Ascending aorta (tissue), 2 donors: ENCODE data around the gene BANF1. TPM values are rescaled to one million over a fixed set of nuclear protein-coding genes. Genes with fewer than 3 reads are reported as not detected.
A peak's percentile ranks its signal among the peaks of the same experiment; 100 is the strongest.

ENCODE experiments used
- DNase-seq, 2 donors: peaks; one replicate each; pipeline ENCODE4 v3.0.0-alpha.2; 2019; ENCODE audit warnings: low spot score in 2 of 2
- H3K27ac ChIP-seq, 2 donors: fragments of 200-600 bp; sonication (generic); one replicate each; pipeline ENCODE4 v1.5.1; 2016 to 2017; ENCODE audit warnings: mild to moderate bottlenecking in 1 of 2
- H3K27me3 ChIP-seq: fragments of 200-600 bp; sonication (generic); one replicate; pipeline ENCODE4 v1.5.1; 2017
- H3K36me3 ChIP-seq, 2 donors: fragments of 200-600 bp; sonication (generic); one replicate each; pipeline ENCODE4 v1.5.1; 2016
- H3K4me1 ChIP-seq, 2 donors: fragments of 200-600 bp; sonication (generic); one replicate each; pipeline ENCODE4 v1.5.1; 2016 to 2017; ENCODE audit warnings: mild to moderate bottlenecking in 1 of 2
- H3K4me3 ChIP-seq, 2 donors: fragments of 200-600 bp; sonication (generic); one replicate each; pipeline ENCODE4 v1.5.1; 2016 to 2017; ENCODE audit warnings: mild to moderate bottlenecking in 1 of 2
- H3K9me3 ChIP-seq, 2 donors: fragments of 200-600 bp; sonication (generic); one replicate each; pipeline ENCODE4 v1.5.1; 2016
- CTCF ChIP-seq, 3 experiments: fragments of 200-600 bp in 2 of 3; fragments of 450-650 bp in 1 of 3; sonication (generic) in 2 of 3; IDR thresholded peaks; one replicate each; pipeline ENCODE4 v1.5.1; 2016 to 2019; ENCODE audit warnings: antibody characterized with exemption in 3 of 3, mild to moderate bottlenecking in 1 of 3, moderate library complexity in 1 of 3
- intact Hi-C: fragments of 100-400 bp; cut with DNase I; formaldehyde crosslinking; loops from one replicate; pipeline ENCODE4 v1.15.1; 2023
- total RNA-seq: library from RNA; depleted of rRNA; stranded (reverse); fragments of >200 nt; gene quantifications from one replicate; pipeline ENCODE4 v1.1.0, GENCODE V29; 2016

The BANF1 gene
- total RNA-seq, 1 donor from 2014 or later = 11.7 TPM

GRCh38 chr11:66051766-66052663, 49.7 kb downstream of the BANF1 start, which contains the start of gene SF3B2:
TSS of gene SF3B2 (plus strand) at chr11:66052364. CDS start at chr11:66052385, 21 bp downstream.
- no peak for TF ChIP-seq CTCF (IDR thresholded peaks at IDR 0.05)
- no peaks in the 10 kb centered on the region for H3K27me3 ChIP-seq
- intact Hi-C loops = loop anchor here (1.0 kb wide), 1 partner anchor 50 kb away; the partner anchor contains the start of genes BANF1 and EIF1AD
- peak within 1 kb of the TSS; percentile 83 to 84 for H3K27ac ChIP-seq
- H3K4me1 ChIP-seq = peaks cover 6 to 19% of the 10 kb centered on the region in 2 donors
- H3K4me3 ChIP-seq = peak within 1 kb of the TSS; percentile 94
- H3K36me3 ChIP-seq = peaks cover 23 to 28% of the 10 kb centered on the region in 2 donors
- H3K9me3 ChIP-seq = no peaks in the 10 kb centered on the region
- DNase-seq = peak; percentile 93 to 99

- intact Hi-C loops = loop anchor here (1.0 kb wide), 1 partner anchor 50 kb away; the partner anchor contains the start of genes BANF1 and EIF1AD
- no peak for DNase-seq
- no peaks in the 10 kb centered on the region for H3K9me3 ChIP-seq
- H3K4me3 ChIP-seq = peak overlapping the region; percentile 94
- H3K36me3 ChIP-seq = peaks cover 29 to 34% of the 10 kb centered on the region in 2 donors
- peaks cover 6 to 19% of the 10 kb centered on the region in 2 donors for H3K4me1 ChIP-seq
- peak overlapping the region; percentile 83 to 84 for H3K27ac ChIP-seq
- no peak for TF ChIP-seq CTCF (IDR thresholded peaks at IDR 0.05)
- H3K27me3 ChIP-seq = no peaks in the 10 kb centered on the region
These were observed 50.3 kb downstream of the BANF1 start for GRCh38 chr11:66052664-66052982.

Other genes starting within 250 kb of the BANF1 start
- gene AP5B1, start 221.5 kb upstream of the BANF1 start, total RNA-seq = 31.8 TPM
- not detected for gene OVOL1, start 215.4 kb upstream of the BANF1 start, total RNA-seq
- gene SNX32, start 168.5 kb upstream of the BANF1 start, total RNA-seq = not detected
- 974 TPM for gene CFL1, start 144.3 kb upstream of the BANF1 start, total RNA-seq
- gene MUS81, start 142.1 kb upstream of the BANF1 start, total RNA-seq = 45.0 TPM
- 92.8 TPM for gene EFEMP2, start 129.7 kb upstream of the BANF1 start, total RNA-seq
- gene CTSW, start 122.7 kb upstream of the BANF1 start, total RNA-seq = not detected
- gene FIBP, start 114.0 kb upstream of the BANF1 start, total RNA-seq = 57.2 TPM
- gene CCDC85B, start 111.8 kb upstream of the BANF1 start, total RNA-seq = 184 TPM
- gene FOSL1, start 102.1 kb upstream of the BANF1 start, total RNA-seq = 123 TPM
- 25.3 TPM for gene C11orf68, start 83.4 kb upstream of the BANF1 start, total RNA-seq
- gene DRAP1, start 83.1 kb upstream of the BANF1 start, total RNA-seq = 135 TPM
- gene TSGA10IP, start 57.0 kb upstream of the BANF1 start, total RNA-seq = not detected
- gene SART1, start 40.8 kb upstream of the BANF1 start, total RNA-seq = 28.4 TPM
- 15.6 TPM for gene EIF1AD, start 346 bp upstream of the BANF1 start, total RNA-seq
- 4.4 TPM for gene CST6, start 9.5 kb downstream of the BANF1 start, total RNA-seq
- not detected for gene CATSPER1, start 24.0 kb downstream of the BANF1 start, total RNA-seq
- not detected for gene GAL3ST3, start 46.7 kb downstream of the BANF1 start, total RNA-seq
- gene SF3B2, start 49.9 kb downstream of the BANF1 start, total RNA-seq = 128 TPM
- 138 TPM for gene PACS1, start 67.8 kb downstream of the BANF1 start, total RNA-seq